Activated effector memory CD4-positive, alpha-beta T cell treated with anti-CD3 and anti-CD28 coated beads, Interleukin-2, amount 50 U/mL, for 16 hours (primary cell): ENCODE data around the gene APOBEC4.
A peak's percentile ranks its signal among the peaks of the same experiment; 100 is the strongest.

ENCODE experiments used
- DNase-seq: peaks from one replicate; pipeline ENCODE4 v3.0.0-alpha.2; 2020

The APOBEC4 gene

DNA sequence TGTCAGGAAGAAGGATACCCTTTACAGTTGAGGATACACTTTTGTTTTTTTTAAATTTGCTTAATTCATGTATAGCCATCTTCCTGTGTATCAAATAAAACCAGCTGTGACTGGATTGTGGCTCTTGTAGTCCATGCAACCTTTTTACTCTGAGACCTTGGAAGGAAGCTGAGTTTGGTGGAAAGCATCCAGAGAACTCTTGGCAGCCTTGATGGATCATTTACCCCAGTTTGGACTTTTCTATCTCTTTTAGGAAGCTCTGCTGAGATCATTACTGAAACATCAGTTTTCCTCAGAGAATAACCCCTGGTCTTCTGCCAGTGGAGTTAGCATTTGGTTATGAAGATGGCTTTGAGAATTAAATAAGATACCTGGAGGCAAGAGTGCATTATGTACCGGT, 21.2 kb upstream of the APOBEC4 start:
- DNase-seq = no peak

DNA sequence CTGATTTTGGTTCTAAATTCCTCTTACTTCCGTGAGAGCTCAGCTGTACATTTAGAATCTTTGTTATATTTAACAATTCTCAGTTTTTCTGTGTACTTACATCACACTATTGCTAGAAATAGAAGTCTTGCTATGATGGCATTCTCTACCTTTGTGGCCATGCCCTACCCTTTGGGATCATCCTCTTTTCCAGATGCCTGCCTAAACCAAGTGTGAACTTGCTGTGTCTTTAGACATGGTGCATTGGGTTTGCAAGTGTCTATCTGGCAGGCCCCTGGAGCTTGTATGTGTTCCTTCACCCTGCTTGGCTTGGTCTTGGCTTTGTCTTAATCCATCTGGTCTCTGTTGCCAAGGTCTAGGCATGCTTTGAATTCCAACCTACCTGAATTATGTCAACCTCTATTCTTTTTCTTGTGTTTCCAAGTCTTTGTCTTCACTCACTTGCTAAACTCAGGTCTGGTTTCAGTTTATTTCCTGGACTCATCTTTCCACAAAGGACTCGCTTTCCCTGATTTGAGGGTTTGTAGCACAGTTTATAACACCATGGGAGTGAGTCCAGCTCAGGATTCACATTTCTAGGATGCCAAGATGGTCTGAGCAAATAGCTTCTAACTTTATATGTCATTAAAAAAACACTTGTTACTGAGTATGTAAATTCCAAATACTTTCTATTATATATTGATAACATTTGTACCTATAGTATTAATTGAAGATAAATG, 20.6 kb upstream of the APOBEC4 start:
- DNase-seq = no peak

DNA sequence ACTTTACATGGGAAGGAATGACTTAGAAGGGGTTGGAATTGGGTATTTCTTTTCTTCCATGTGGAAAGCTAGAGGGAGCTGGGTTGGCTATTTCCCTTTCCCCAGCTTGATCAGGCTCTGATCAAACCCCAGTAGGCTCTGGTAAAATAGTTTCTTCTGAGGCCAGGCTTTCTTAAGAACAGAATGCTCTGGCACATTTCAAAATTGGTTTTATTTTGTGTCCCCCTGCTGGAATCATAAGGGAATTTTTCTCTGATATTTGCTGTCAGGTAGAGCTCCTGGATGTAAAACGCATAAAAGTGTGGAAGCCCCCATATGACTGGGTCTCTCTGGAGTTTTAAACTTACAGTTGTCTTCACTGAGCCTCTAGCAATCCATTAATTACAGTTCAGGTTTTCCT, 17.1 kb upstream of the APOBEC4 start:
- no peak for DNase-seq

DNA sequence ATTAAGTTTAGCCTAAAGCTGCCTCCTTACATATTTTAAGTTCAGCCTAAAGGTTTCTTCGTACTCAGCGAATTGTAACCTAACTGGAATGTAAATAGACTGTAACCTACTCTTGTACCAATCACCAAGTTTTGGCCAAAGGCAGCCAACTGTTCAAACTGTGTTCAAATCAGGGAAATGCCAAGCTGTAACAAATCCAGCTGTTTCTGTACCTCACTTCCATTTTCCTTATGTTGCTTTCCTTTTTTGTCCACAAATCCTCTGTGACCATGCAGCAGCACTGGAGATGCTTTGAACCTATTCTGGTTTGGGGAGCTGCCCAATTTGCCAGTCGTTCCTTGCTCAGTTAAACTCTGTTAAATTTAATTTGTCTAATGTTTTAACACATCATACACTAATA, 3.2 kb upstream of the APOBEC4 start:
- DNase-seq = no peak

DNA sequence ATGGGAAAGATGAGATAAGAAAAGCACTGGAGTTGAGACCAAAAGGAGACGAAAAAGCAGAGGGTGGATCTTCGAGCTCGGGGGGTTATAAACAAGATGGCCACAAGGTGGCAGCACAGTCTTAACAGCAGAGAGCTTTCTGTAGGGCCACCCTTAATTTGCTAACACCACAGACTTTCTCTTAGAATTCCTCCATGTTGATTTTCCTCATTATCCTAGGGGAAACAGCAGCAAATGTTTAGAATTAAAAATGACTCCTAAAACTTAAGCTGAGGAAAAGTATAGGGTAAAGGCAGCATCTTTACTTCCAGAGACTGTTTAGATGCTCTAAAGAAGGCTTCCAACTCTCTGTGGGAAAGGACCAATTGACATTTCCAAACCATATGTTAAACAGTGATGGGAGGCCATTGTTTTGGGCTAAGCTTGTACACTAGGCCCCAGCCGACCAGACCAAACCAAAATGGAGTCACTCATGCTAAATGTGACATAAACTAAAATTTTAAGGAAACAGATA, 2.5 kb upstream of the APOBEC4 start:
- DNase-seq = peak; percentile 89

DNA sequence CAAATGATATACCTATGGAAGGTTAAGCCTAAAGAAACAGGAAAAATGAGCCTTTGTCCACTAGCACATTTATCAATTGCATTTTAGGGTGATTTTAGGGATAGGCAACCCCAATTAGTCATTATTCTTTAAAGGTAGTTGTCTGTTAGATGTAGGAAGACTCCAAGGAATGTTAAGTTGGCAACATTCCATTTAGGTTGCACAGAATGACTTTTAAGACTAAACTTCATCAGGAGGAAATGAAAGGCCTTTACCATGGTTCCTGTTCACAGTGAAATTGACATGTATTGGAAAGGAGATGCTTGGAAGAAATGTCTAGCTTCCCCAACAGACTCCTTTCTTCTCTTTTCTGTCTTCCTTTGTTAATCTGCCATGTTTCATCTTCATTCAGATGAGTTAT, 1.6 kb upstream of the APOBEC4 start:
- no peak for DNase-seq

DNA sequence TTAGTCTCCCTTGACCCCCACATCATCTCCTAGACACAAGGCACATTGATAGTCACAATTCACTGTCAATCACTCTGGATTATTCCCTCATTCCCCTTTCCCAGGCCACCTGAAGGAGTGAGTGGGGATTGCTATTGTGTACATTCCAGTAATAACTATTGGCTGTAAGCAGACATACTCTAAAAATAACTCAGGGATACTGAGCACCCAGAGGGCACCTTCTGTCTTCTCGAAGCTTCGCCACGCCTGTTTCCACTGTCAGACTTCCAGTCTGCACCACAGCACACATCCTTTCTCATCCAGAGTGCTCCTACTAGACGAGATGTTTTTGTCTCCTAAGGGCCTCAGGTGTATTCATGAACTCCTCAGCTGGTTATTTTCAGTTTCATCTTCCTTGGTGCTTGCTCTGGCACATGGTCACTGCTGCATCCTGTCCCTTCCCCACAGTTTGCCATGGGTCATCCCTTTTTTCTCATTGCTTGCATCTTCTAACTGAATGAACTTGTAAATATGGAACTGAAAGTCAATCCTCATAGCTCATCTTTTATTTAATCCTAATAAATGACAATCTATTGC, 848 bp upstream of the APOBEC4 start:
- no peak for DNase-seq

DNA sequence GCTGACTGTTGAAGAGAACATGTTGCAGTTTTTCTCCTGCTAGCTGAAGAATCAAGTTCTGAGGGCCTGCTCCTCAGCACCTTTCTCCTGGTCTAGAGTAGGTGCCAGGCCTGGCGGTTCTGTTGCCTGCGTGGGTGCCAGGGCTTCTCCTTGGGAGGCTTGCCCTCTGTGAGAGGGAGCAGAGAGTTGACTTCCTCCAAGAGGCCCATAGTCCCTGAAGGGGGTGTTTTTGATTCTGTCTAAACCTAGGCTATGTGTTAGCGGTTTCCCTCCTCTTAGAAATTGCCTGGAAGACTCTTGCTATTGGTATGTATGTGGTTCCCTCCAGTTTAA, 312 bp upstream of the APOBEC4 start:
- no peak for DNase-seq

DNA sequence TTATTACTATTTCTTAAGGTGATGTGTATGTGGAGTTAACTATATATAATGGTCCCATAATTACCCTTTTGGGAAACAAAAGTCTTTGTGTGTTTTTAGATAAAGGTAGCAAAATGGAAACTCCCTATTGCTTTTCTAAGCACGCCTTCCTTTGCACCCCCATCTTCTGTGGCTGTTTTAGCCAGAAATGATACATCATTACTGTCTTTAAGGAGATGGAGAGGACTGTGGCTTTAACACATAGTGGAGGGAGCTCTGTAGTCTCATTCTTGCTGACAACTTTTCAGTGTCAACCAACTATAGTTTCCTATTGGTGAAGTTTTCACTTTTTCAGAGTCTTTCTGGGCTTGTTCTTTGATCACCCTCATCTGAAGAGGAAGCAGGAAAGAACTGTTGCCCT, 1.0 kb downstream of the APOBEC4 start:
- no peak for DNase-seq

DNA sequence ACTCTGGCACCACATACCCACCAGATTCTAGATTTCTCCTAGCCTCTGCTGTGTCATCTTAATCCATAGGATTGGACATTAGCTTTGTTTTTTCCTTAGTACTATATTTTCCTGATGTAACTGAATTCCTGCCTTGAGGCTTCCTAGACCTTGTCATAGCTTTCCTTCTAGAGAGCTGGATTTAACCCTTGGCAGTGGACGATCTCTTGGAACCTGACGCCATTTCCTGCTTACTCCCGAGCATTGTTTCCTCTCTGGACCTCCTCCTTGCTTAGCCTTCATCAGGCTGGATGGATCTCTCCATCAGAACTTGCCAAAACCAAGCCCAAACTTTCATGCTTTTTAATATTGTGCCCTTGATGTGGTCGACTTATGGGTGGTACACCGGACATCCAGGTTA, 1.5 kb downstream of the APOBEC4 start:
- no peak for DNase-seq

DNA sequence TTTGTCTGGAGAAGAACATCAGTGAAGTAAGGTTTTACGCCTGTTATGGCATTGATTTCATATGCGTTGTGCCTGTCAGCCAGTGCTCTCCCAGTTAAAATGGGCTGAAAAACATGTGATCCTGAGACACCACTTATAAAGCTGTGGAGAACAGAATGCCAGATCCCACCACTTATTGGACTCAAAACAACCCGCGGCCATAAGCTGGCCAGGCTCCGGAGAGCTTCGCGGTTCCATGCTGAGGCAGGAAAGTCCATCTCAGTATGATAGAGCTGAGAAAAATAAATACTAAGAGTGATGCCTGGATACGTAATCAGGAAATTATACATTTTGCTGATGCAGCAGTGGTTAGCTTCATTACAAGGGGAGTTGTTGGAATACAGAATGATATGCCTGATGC, 5.1 kb downstream of the APOBEC4 start:
- no peak for DNase-seq

DNA sequence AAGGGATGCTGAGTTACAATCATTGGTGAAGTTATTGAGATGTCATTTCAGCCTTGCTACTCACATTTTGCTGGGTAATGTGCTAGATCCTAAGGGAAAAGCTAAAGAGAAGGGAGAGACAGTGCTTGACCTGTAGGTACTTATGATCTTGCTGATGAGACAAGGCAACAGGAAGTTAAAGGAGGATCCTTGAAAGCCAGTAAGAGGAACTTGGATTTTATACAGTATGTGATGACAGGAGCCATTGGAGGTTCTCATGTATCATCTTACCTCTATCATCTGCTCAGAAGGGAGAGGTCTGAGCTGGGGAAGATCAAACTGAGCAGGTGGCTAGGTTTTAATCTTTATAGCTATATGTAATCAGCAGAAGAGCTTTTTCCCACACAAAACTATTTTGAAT, 6.3 kb downstream of the APOBEC4 start:
- DNase-seq = no peak

DNA sequence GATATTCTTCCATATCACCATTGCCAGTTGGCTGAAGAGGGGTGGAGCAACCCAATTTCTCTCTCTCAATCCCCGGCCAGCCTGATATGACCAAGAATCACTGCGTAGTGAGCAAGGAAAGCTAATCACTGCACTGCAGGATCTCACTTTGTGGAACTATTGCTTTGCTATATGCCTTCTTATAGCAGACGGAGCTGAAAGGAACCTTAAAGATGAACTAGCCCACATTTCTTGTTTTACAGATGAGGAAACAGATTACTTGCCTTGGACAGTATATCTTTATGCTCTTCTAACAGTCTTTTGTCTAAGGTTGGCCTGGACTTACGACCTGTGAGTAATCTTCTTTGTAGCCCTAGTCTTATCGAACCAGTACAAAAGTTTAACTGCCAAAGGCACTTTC, 7.6 kb downstream of the APOBEC4 start:
- no peak for DNase-seq

DNA sequence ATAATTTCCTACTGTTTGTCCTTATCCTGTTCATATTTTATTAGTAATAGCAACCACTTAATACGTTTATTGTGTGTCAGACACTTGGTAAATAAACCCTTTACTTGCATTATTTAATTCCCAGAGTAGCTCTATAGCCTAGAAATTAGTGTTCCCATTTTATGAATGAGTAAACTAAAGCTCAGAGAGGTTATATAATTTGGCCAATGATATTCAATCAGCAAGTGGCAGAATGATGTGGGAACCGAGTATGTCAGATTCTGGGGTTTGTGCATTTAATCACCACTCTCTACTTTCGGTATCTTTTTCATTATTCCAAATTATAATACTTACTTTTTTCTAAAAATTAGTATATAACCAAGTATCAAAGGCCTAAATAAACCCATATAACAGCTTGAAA, 10.9 kb downstream of the APOBEC4 start:
- DNase-seq = no peak

DNA sequence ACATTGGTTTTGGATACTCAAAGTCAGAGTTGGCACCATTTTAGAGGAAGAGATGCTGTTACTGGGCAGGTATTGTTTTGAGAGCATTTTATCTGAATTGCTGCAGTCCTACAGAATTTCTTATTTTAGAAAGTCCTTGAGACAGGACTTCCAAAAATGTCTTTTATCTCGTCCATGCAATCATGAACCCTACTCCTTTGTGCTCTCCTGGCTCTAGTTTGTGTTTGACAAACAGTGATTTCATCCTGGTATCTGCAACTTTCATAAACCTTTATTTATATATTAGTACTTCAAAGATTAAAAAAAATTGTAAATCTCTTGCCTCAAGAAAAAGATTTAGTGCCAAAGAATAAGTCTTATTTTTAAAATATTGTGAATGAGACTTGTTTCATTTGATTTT, 12.9 kb downstream of the APOBEC4 start:
- no peak for DNase-seq

DNA sequence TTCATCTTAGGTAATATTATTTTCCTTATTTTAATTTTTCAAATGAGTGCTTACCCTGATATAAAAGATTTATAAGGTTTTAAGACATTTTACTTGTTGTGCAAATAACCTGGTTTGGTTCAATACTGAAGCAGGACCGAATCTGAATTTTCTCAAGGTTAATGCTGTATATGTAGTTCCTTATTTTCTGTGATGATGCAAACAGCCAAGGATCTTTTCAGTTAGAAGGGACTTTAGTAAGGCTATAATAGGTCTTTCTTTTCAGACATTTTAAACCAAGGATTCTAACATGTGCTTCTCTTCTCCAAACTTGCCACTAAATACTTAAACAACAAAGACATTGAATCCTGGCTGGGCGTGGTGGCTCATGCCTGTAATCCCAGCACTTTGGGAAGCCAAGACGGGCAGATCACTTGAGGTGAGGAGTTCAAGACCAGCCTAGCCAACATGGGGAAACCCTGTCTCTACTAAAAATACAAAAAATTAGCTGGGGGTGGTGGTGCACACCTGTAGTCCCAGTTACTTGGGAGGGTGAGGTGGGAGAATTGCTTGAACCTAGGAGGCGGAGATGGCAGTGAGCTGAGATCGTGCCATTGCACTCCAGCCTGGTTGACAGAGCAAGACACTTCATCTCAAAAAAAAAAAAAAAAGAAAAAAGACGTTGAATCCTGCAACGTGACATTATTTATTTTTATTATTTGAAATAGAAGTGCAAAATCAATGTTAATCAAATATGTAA, 14.3 kb downstream of the APOBEC4 start:
- DNase-seq = no peak

DNA sequence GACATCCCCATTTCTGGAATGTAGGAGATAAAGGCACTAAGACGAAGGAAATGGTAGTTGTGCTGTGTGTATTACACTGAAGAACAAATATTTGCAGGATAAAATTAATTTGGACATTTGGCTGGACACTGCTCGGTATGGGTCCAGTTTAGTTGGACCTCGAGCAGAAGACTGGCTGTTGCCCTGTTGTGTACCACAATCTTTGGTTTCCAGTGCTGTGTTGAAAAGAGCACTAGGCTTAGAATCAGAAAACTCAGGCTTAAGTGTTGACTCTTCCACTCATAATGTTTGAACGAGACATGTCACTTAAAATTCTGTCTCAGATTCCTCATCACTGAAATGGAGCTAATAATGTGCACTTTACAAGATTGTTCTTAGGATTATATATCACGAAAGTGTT, 16.3 kb downstream of the APOBEC4 start:
- no peak for DNase-seq

DNA sequence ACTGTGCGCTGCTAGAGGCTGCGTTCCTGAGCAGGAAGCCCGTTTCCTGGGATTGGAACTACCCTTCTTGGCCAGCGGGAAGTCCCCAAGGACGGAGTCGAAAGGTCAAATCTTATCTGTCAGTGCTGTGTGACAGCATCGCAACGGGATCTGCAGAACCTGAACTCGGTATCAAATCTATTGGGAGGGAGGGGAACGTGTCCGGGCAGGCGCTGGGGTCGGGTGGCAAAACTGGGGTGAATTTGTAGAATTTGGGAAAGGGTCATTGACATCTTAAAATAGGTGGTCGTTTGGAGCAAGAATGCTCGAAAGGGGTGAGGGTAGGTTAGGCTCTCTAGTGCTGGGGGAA, 16.8 kb downstream of the APOBEC4 start:
- DNase-seq = no peak

DNA sequence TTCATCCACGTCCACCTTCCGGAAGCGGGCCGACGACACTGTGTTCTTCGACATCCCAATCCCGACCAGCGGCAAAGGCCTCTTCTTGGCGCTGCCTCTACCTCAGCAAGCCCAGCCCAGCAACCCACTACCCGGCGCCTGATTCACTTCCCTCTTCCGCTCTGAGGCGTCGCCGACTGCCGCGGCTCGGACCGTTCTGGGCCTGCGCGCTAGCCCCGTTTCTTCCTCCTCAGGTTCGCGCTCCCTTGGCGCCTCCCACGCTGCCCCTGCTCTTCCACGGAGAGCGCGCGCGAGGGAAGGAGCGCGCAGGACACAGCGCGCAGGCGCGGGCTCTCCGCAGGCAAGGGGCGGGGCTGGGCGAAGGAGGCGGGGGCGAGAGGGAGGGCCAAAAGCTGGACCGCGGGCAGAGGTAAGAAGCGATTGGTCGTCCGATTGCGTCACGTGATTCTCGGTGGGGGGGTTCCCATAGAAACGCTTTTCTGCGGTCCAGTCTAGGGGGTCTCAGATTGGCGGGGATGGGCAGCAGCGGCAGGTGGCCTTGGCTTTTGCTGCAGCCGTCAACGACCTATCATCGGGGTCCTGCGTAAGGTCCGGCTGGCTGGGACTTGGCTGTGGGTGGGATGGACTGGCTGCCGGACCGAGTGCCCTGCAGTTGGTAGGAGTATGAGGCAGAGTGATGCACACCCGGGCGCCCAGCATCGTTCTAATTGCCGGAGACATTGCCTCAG, 17.3 kb downstream of the APOBEC4 start, which contains the start of gene ARPC5:
Gene ARPC5, minus strand, starts transcription at position 178 of the 728 bp plus-strand sequence. Its CDS starts 124 bp downstream, at position 54.
- peak; percentile 98 for DNase-seq

DNA sequence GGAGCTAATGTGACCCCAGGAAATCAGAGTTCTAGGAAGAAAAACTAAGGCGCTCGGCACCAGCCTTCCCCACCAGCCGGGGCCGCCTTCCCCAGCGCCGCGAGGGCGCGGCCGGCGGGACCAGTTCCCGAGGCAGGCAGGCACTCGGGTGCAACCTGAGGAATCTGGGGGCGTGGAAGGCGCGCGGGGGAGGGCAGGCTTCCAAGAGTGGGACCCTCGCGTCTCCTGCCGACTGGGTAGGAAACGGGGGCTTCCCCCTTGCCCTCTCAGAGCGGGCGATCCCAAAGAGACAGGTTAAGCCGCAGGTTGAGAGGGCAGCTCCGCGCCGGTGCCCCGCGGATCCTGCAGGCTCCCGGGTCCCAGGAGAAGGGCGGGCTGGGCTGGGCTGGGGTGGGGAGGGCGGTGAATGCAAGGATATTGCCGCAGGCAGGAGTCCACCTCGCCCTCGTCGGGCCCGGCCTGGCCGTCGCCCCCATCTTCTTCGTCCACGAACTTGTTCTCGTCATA, 18.0 kb downstream of the APOBEC4 start:
- DNase-seq = peak; percentile 76

DNA sequence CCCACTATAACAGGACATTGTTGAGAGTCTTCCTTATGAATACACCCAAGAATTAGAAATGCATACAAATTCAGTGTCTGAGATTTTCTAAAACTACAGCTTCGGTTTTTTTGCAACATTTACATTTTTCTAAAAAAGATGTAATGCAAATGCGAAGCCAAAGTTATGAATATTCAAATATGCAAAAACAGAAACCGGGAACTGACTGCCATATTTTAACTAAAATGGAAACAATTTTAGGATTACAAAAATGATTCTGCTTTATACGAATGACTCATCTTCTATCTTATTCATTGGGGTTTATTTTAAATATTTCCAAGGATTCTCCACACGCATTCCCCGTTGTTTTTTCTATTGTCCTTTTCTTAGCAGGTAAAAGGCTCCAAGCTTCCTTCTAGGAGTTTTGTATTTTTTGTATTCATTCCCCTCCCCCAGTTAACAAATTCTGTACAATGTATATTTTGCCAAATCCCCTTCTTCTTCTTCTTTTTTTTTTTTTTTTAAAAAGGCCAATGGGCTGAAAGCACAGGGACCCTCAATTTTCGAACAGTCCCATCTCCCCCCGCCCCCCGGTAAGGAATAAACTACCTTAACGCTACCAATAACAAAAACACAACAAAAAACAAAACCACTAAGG, 18.6 kb downstream of the APOBEC4 start:
- DNase-seq = no peak

DNA sequence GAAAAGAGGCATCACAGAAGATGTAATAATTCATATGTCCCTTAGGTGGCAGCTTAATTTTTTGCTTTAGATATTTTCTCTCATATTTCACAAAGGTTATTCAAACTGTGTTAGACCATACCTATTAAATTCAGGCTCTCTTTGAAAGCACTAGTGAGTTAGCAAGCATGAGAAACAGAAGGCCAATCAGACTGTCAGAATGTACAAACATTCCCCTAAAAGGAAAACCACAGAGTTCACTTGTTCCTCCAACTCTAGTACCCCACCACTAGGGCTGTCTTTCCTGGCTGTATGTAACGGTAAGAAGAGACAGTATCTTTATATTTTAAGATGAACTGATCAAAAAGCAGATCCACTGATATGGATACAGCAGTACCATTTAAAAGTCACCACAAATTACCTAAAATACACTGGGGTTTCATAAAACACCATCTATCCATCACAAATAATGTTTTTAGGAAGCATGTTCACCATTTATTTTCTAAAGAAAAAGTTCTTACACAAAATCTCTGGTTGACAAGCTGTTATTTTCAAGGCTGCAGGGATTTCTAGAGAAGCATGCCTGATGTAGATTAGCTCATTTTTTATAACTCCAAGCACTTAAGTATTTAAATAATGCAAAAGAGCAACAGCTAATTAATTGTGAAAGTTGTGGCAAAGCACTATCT, 19.3 kb downstream of the APOBEC4 start:
- no peak for DNase-seq
